Cardiac septum (tissue), 1 donor: ENCODE results near the gene RAP1GAP. TPM values are rescaled to one million over a fixed set of nuclear protein-coding genes. Genes with fewer than 3 reads are reported as not detected.

ENCODE experiments used
- DNase-seq: peaks from one replicate; pipeline ENCODE4 v3.0.0-alpha.2; 2020; ENCODE audit warnings: low spot score
- intact Hi-C: fragments of 100-400 bp; cut with DNase I; formaldehyde crosslinking; loops from one replicate; pipeline ENCODE4 v1.14.0; 2022
- total RNA-seq: library from RNA; stranded (reverse); fragmentation: NEBNext Ultra II Directional; extraction: Animal tissue kit (Norgen Biotek cat#: 25700); gene quantifications from one replicate; pipeline ENCODE4 v1.2.1, GENCODE V29; 2021
- donor health status: DM: no; HTN: no; CAD: no.

Gene RAP1GAP
- total RNA-seq, 1 donor from 2014 or later = 2.7 TPM

- intact Hi-C loops = no loop called here
- DNase-seq = no peak
These were observed 50.4 kb downstream of the RAP1GAP start for GRCh38 chr1:21618561-21619374.

DNA sequence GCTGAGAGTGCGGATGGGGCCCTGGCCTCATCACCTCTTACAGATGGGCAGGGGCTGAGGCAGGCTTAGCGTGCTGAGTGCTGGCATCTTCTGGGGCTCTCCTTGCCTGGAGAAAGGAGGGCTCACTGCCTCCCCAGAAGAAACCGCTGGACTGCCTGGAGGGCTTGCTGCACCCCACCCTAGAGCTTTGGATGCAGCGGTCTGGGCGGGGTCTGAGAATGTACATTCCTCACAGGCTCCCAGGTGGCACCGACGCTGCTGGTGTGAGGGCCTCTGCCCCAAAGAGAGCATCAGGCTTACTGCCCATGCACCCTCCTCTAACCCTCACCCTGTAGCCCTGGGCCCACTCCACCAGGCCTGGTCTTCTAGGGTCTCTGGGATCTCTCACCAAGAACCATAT, 51.1 kb downstream of the RAP1GAP start:
- DNase-seq = no peak
- intact Hi-C loops = no loop called here

GRCh38 chr1:21617126-21617738, 51.9 kb downstream of the RAP1GAP start:
- intact Hi-C loops = no loop called here

DNA sequence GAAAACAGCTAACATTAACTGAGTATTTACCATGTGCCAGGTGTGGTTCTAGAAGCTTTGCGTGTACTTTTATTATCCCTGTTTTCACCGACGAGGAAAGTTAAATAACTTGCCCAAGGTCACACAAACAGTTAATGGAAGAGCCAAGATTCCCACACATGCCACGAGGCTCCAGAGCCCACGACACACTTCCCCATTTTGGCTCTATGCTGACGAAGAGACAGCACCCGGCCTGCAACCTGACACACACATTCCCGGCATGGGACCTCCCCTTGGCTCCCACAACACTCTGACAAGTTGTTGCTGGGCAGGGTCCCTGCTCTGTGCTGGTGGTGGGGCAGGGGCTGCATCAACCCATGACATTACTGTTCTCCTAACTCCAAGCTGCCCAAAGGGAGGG, 52.8 kb downstream of the RAP1GAP start:
- DNase-seq = no peak
- intact Hi-C loops = no loop called here

More at GRCh38 chr1:21617126-21617738, 51.9 kb downstream of the RAP1GAP start:
- no peak for DNase-seq

- no peak for DNase-seq
- intact Hi-C loops = no loop called here
These were observed 54.6 kb downstream of the RAP1GAP start for GRCh38 chr1:21614419-21615115.

GRCh38 chr1:21613072-21613867, 55.9 kb downstream of the RAP1GAP start:
- intact Hi-C loops = no loop called here
- DNase-seq = no peak

- intact Hi-C loops = no loop called here
- no peak for DNase-seq
These were observed 57.1 kb downstream of the RAP1GAP start for GRCh38 chr1:21612057-21612456.

- intact Hi-C loops = no loop called here
These were observed 58.0 kb downstream of the RAP1GAP start for GRCh38 chr1:21610989-21611785.

GRCh38 chr1:21610027-21610426, 59.1 kb downstream of the RAP1GAP start:
- DNase-seq = no peak
- intact Hi-C loops = no loop called here

More at GRCh38 chr1:21610989-21611785, 58.0 kb downstream of the RAP1GAP start:
- no peak for DNase-seq

DNA sequence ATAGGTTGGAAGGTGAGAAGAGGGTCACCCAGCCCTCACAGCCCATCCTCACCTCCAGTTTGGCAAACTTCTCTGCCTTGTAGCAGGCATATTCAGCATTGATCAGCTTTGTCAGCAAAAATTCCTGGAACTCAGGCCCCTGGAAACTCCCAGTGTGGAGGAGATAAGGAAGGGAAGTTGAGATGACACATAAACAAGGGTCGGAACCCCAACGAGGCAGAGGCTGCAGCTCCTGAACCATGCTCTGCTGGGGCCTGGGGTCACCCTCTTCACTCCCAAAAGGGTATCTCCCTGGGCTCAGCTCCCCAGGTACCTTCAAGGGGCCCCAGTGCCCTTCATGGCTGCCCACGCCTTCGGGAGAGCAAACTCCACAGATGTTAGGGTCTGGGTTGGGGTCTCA, 60.4 kb downstream of the RAP1GAP start:
- intact Hi-C loops = no loop called here
- no peak for DNase-seq

- intact Hi-C loops = no loop called here
- peak; percentile 93 for DNase-seq
These were observed 61.3 kb downstream of the RAP1GAP start for GRCh38 chr1:21607549-21608529.

GRCh38 chr1:21605964-21606705, 63.0 kb downstream of the RAP1GAP start:
- intact Hi-C loops = no loop called here
- no peak for DNase-seq

GRCh38 chr1:21605012-21605715, 64.0 kb downstream of the RAP1GAP start:
- intact Hi-C loops = no loop called here
- DNase-seq = no peak

DNA sequence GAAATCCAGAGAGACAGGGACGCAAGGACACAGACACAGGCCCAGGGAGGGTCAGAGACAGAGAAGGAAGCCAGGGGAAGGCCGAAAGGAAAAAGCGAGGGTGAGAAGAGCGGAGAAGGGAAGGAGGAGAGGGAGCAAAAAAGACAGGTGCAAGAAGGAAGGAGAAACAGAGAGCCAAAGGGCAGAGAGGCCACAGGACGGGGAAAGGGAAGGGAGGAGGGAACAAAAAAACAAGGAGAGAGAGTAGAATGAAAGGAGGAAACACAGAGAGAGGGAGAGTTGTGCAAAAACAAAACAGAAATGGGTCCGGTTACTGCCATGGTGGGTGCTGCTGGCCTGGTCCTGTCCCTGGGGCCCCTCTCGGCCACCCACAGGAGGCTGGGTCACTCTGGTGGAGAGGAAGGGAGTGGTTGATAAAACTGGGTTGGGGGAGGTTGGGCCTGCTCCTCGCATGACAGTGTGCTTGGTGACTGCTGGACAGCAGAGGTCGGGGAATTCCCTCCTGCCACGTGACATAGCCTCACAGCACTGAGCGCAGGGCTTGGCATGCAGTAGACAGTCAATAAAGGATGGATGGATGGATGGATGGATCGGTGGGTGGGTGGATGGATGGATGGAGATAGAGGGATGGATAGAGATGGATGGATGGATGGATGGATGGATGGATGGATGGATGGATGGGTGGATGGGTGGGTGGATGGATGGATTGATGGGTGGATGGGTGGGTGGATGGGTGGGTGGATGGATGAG, 64.8 kb downstream of the RAP1GAP start:
- no peak for DNase-seq
- intact Hi-C loops = no loop called here

DNA sequence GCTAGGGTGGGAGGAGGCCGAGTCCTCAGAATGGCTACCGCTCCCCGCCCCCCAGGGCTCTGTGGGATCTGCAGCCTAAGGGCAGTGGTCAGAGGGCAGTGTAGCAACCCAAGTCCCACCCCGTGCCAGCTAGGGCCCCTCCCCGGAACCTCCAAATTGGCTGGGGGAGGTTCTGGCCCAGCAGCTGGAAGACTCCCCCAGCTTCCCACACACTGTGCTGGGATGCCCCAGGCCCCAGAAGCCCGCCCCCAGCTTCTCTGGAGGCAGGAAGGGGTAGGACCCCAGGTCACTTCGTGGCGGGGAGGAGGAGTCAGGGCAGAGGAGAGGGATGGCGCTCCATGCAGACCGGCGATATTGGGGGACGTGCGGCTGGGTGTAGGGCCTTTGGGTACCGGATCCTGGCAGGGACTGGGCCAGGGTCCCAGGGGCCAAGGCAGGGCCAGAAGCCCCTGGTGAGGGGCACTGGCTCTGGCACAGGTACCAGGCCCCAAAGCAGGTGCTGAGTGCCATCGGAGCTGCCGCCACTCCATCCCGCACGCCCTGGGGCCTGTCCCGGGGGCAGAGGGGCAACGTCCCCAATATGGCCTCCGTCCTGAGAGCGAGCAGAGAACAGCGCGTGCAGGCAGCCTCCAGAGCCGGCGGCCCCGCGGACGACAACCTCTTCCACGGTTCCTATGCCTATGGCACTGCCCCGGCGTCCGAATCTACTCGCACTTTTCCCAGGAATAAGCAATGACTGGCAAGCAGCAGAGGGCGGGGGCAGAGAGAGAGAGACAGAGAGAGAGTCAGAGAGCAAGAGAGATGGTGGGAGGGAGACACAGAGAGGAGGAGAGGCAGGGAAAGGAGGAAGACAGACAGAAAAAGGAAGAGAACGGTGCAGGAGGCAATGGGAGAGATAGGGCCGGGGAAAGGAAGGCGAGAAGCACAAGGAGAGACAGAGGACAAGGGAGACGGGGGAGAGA, 65.7 kb downstream of the RAP1GAP start:
- DNase-seq = no peak
- intact Hi-C loops = no loop called here
